Measurements from ENCODE around the gene LILRB4.
"Not testable (repeated sequence)": the region's sequence is repeated elsewhere in the genome, so short reads cannot be mapped to it uniquely, and the experiment has no call there.

The LILRB4 gene

GRCh38 chr19:54697716-54698115 is 34.9 kb downstream of the LILRB4 start:
- not testable (repeated sequence) for H3K9me3 Mint-ChIP-seq; H3K27ac Mint-ChIP-seq; H3K36me3 Mint-ChIP-seq; ATAC-seq; H3K4me1 Mint-ChIP-seq; DNase-seq (ENCODE audit: low spot score in 2 of 2); H3K4me3 Mint-ChIP-seq

GRCh38 chr19:54704928-54705327 is 42.1 kb downstream of the LILRB4 start:
- Mint-ChIP-seq H3K36me3 (no peaks in the 10 kb centered on the region), H3K27ac (no peak overlapping the region), H3K4me1 (peaks cover 35% of the 10 kb centered on the region), H3K9me3 (no peaks in the 10 kb centered on the region), H3K4me3 (no peak overlapping the region)
- no peak for DNase-seq (ENCODE audit: low spot score in 2 of 2)
- no peak for ATAC-seq

GRCh38 chr19:54707962-54708361 is 45.2 kb downstream of the LILRB4 start:
- DNase-seq (ENCODE audit: low spot score in 2 of 2) = peak in 1 of 2 donors; percentile 50
- Mint-ChIP-seq H3K36me3 (no peaks in the 10 kb centered on the region), H3K4me1 (peaks cover 42% of the 10 kb centered on the region), H3K27ac (no peak overlapping the region), H3K9me3 (no peaks in the 10 kb centered on the region), H3K4me3 (no peak overlapping the region)
- ATAC-seq = peak; percentile 75

- ATAC-seq = no peak
- peak overlapping the region; percentile 75 for H3K27ac Mint-ChIP-seq
- peak in 1 of 2 donors; percentile 38 for DNase-seq (ENCODE audit: low spot score in 2 of 2)
- H3K36me3 Mint-ChIP-seq = no peaks in the 10 kb centered on the region
- H3K9me3 Mint-ChIP-seq = no peaks in the 10 kb centered on the region
- peaks cover 42% of the 10 kb centered on the region for H3K4me1 Mint-ChIP-seq
- no peak overlapping the region for H3K4me3 Mint-ChIP-seq
These were observed 46.0 kb downstream of the LILRB4 start for GRCh38 chr19:54708781-54709180.

- Mint-ChIP-seq H3K4me1 (peaks cover 42% of the 10 kb centered on the region), H3K36me3 (no peaks in the 10 kb centered on the region), H3K27ac (peak overlapping the region; percentile 75), H3K4me3 (no peak overlapping the region), H3K9me3 (no peaks in the 10 kb centered on the region)
- peak in 1 of 2 donors; percentile 42 for DNase-seq (ENCODE audit: low spot score in 2 of 2)
- no peak for ATAC-seq
These were observed 46.6 kb downstream of the LILRB4 start for GRCh38 chr19:54709212-54709948.

DNA sequence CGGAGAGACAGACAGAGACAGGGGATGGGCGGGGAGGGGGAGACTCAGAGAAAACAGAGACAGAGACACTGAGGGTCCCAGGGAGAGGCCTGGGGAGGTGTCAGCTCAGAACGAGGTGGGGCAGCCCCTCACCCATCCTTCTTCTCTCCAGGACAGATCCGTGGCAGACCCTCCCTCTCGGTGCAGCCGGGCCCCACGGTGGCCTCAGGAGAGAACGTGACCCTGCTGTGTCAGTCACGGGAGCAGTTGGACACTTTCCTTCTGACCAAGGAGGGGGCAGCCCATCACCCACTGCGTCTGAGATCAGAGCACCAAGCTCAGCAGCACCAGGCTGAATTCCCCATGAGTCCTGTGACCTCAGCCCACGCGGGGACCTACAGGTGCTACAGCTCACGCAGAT is 47.2 kb downstream of the LILRB4 start:
- not testable (repeated sequence) for H3K27ac Mint-ChIP-seq, ATAC-seq
- H3K4me1 Mint-ChIP-seq = peaks cover 40% of the 10 kb centered on the region

More for the DNA sequence above, 47.2 kb downstream of the LILRB4 start:
- not testable (repeated sequence) for DNase-seq (ENCODE audit: low spot score in 2 of 2); H3K36me3 Mint-ChIP-seq; H3K9me3 Mint-ChIP-seq
- peak overlapping the region; percentile 19 for H3K4me3 Mint-ChIP-seq

Data from stimulated activated effector memory CD8-positive, alpha-beta T cell treated with anti-CD3 and anti-CD28 coated beads, Interleukin-12 subunit alpha, Interleukin-12 subunit beta, amount 100 ng/mL, for 72 hours (primary cell).